HG02973 (cell line): ENCODE measurements around the gene UXT.

Experiments
- ATAC-seq: cut with Tn5 transposase; IDR thresholded peaks from one replicate; pipeline ENCODE4 v1.9.1; 2021; ENCODE audit warnings: moderate library complexity; ENCODE audit not compliant: unreplicated experiment

The UXT gene

DNA sequence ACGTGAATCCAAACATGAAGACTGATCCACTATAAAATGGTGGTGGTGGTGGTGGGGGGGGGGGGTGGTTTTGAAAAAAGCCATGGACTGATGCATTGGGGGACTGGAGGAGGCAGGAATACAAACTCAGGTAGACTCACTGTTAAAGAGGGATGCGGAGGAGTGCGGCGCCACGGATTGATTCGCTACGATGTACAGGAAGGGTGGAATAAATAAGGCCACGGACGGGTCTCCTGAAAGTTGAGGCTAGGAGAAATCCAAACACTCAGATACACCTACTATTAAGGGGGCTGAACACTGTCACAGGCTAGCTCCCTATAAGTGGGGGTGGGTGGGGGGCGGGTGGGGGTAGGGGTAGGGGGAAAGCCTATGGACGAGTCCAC, 9.2 kb downstream of the UXT start:
- no peak for ATAC-seq

DNA sequence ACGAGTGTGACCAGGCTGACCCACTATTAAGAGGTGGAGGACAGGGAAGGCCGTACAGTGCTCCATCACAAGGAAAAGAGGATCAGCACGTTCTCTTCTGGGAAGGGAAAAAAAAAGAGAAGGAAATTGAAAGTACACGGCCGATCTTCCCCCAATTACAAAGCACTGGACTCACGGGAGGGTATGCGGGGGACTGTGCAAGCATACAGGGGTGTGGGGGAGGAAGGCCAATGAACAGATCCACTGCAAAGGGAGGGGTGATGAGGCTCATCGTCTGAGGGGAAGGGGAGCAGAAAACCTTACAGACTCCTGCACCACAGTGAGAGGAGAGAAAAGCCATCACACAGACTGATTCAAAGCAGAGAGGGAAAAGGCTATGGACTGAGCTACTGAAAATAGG, 9.7 kb downstream of the UXT start:
- ATAC-seq, result no peak

DNA sequence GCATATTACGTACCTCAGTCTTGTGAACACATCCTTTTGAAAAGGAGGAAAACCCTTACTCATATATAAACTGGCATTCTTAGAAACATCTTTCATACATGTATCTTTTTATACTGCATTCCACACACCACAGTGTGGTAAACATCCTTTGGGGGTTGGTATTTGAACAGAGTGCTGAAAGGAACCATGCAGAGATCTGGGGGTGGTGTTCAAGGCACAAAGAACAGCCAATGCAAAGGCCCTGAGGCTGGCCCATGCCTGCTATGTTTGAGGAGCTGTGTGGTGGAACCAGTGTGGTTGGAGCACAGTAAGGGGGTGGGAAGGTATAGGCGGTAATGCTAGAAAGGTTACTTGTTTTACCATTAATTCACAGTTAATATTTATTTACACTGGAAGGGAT, 10.6 kb downstream of the UXT start:
- no peak for ATAC-seq

DNA sequence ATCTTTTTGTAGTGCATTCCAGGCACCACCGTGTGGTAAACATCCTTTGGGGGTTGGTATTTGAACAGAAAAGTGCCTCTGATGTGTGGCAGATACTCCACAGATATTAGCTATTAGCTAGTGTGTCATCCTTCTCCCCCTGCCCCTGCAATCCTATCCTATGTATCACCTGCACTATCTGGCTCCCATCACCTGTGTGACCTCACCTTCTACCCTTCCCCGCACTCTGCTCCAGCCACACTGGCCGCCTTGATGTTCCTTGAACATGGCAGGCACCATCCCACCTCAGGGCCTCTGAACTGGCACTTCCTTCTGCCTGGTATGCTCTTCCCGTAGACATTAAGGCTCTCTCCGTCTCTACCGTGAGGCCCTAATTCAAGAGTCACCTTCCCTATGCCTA, 12.3 kb downstream of the UXT start:
- no peak for ATAC-seq

DNA sequence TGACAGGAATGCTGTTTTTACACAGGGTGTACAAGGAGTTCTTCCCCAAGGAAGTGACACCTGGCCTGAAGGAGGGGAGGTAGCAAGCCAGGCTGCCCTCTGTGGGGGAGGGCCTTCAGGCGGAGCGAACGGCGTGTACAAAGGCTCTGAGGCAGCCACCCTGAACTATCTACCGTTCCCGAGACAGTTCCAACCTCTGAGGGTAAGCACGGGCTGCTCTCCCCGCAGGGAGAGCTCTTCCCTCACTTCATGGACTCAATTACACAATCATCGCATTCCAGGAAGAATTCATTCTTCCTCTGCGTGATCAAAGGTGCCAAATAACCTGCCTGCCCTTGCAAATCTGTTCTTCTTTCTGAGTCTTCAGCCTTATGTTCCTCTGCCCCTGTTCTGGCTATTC, 13.4 kb downstream of the UXT start:
- ATAC-seq, result no peak

DNA sequence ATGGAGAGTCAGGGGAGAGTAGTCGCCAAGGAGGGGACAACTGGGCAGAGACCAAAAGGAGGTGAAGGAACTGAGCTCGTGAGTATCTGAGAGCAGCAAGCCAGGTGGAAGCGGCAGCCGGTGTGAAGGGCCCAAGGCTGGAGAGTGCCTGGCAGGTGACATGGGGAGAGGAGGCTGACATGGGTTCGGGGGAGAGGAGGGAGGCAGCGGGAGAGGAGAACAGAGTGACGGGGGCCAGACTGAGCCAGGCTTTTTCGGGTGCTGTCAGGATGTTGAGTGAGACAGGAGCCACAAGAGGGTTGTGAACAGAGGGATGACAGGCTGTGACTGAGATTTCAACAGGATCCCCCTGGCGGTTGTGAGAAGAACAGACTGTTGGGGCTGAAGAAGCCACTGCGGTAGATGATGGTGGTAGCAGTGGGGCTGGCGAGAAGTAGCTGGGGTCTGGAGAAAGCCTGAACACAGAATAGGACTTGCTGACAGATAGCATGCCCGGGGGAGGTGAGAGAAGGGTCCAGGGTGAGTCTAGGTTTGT, 14.4 kb downstream of the UXT start:
- ATAC-seq, result no peak

DNA sequence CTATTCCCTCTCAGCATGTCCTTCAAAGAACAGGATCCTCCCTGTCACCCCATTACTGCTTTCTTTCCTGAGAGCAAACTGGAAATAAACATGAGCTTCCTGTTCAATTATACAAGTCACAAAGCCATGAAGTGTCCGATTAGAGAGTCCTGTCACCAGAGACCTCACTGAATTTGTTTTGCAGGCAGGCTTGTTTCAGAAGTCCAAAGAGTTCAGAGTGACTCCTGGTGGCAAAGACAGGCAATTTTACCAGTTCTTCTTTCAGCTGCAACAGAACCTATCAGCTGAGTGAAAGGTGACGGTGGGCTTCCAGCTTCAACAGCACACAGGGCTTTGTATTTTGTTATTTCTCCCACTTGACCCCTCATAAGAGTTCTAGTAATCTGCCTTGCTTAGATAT, 15.1 kb downstream of the UXT start:
- no peak for ATAC-seq

DNA sequence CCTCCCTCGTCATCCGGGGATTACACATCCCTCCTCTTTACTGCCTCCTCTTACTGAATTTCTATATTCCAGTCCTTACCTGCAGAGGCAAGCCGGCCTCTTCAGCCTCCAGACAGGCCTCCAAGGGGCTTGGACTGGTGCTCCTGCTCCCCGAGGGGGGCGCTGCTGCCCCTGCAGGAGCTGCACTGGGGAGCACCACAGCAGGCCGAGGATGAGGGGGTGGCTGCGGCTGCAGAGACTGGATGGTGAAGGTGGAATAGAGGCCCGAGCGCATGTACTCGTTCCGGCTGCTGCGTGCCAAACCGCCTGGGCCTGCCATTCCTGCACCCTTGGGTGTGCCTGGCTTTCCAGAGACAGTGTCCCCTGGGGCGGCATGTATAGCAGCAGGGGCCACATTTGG, 20.2 kb downstream of the UXT start:
- no peak for ATAC-seq

DNA sequence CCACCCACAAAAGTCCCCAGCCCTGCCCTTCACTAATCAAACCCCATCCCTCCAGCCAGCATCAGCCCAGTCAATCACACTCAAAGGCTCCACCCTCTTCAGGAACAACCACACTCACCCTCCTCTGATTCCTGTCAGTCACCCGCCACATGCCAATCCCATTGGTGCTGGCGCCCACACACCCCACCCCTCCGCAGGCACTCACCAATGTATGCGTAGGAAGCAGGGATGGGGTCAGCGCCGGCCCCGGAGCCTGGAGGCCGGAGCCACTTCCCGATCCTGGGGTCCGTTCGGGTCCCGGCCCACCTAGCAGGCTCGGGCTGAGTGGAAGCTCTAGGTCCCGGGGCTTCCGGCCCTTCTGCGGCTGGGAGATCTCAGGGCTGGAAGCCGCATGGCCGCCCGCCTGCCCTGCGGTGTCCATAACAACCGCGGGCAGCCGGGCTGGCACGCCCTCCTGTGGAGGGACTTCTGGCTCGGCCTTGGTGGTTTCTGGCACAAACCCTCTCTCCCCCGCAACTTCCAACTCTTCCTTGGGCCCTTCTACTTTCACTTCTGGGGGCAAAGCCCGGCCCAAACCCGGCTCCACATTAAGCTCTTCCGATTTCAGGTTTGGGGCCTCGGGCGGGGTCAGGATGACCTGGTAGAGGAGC, 21.3 kb downstream of the UXT start:
- no peak for ATAC-seq

DNA sequence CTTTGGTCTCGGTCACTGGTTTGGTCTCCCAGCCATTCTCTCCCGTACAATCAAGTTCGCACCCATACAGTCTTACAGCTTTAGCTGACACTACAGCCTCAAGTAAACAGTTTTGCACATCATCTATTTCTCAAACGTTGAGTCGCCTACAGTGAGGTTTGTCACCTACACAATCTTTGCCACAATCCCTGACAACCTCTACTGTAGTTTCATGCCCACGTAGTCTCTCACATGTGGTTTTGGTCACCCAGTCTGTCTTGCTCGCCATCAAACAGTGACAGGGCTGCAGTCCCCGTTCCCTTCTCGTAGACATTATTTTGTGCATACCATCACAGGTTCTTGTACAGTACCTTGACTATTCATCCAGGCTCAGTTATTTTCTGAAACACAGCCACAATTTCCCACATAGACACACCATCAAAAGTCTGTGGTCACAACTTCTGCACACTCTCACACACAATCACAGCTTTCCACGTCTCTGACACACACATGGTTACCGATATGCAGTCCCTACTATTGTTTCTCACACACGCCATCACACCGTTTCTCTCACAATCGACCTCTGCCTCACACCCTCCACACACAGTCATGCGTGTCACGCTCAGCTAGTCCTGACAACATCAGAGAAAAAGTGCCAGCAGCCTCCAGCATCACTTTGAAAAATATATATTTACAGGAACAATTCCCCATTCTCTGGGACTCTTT, 24.0 kb downstream of the UXT start:
- no peak for ATAC-seq

DNA sequence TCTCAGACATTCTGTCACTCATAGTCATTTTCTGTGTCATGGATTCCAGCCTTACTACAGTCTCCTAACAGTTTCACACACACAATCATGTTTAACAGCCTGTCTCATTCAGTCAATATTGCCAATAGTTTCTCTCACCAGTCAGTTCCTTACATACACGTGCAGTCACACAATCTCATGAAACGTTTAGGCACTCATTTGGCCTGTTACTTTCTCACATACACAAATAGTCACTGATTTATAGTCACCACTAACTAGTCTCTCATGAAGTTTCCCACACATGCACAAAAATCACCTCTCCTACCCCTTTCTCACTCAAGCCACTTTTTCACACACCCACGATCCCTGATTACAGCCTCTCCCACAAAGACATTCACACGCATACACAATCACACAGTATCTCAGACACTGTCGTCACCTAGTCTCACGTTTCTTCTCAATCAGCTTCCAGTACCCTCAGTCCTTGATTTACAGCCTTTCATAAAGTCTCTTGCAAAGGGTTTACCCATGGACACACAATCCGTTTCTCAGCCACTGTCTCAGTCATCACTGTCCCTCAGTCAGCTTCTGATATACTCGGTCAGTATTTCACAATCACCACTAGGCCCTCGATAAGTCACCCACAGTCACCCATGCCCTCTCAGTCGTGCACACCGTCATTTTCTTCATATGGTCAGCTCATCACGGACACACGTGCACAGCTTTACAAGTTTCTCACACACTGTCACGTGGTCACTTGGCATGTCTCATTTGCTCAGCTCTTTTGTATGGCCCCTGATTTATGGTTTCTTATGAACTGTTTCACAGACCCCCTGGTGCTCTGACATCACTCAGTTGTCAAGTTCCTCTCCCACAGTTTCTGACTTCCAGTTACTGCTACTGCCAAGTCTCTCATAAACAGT, 25.0 kb downstream of the UXT start:
- ATAC-seq, result no peak

DNA sequence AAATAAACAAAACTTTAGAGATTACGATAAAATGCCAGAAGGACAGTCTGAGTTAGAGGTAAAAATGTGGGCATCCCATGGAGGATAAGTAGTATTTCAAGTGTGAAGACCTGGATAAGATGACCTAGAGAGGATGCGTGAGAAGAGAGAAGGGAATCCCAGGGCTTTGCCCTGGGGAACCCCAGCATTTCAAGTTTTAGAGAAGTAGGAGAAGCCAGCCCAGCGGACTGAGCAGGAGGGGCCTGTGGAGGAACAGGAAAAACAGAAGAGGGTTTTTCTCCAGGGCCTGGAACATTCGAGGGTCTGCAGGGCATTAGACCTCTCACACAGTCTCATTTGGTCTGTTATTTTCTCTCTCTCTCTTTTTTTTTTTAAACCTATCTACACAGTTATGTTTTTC, 26.3 kb downstream of the UXT start:
- no peak for ATAC-seq

DNA sequence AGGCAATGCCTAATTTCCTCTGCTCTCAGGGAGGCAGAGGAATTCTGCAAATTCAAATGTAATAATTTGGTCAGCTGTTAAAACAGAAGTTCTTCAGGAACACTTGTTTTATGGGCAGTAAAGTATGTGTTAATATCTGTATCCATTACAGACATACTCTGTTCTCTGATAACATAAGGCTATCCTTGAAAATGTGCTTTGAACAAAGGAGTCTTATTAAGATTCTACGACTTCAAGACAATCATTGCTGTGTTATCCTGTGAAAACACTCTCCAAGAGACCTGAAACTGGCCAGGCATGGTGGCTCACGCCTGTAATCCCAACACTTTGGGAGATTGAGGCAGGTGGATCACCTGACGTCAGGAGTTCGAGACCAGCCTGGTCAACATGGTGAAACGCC, 27.3 kb downstream of the UXT start:
- no peak for ATAC-seq

DNA sequence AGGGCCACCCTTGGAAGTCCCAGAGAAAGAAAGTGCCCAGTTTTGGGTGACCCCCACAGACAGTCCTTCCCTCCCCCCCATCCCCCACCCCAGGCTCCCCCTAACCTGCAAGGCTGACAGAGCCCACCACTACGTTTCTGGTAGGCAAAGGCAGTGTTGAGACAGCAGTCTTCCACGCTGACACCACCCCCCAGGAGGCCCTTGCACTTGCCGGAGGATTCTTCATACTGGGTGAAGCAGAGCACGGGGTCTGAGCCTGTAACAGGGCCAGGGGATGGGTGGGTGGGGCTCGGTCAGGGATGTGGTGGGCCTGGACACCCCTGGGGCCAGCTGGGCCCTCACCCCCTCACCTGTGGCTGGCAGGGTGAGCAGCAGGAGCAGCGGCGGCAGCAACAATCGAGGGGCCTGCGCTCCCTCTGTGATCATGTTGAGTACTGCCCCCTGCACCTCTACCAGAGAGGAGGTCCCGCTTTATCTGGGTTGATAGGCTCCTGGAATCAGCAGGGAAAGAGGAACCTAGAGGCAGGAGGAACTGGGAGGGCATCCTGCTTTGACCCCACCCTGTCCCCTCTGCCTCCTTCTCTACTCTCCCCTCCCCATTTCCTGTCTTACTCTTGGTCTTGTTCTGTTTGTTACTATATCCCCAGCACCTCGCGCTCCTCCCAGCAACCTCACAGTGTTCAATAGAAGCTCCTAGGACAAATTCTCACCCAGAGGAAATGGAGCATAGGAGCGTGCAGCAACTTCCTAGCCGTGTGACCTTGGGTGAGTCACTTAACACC, 29.4 kb downstream of the UXT start, which contains the start of gene CFP:
Gene CFP (minus strand): TSS at position 512 of the 782 bp plus-strand sequence. CDS start 86 bp downstream, at position 426.
- no peak for ATAC-seq

DNA sequence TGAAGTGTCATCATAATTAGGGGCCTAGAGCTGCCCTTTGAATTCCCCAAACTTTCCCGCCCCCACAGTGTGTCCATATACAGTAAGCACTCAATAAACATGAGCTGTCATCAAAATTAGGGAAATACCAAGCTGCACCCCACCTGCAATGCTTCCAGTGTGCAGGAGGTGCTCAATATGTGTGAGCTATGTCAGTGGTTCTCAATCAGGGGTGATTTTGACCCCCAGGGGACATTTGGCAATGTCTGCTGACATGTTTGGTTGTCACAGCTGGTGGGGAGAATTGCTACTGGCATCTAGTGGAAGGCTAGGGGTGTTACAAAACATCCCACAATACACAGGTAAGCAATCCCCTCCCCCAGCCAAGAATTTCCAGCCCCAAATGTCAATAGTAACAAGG, 30.0 kb downstream of the UXT start:
- ATAC-seq, result no peak

DNA sequence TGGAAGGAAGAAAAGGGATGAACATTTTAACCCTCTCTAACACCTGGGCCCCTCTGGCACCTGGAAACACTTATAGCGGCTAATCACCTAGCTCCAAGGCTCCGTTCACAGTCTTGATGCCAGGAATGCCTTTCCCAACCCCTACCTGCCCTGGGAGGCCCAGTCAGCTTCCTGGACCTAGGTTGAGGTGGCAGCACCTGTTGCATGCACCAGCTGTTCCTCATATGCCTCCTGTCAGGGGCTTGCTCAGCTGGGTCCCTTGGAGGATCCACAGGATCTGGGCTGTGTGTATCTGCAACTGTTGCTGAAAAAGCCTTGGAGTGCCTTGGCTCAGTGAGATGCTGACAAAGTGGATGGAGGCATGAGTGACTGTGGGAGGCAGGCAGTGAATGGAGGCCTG, 33.6 kb downstream of the UXT start:
- no peak for ATAC-seq

DNA sequence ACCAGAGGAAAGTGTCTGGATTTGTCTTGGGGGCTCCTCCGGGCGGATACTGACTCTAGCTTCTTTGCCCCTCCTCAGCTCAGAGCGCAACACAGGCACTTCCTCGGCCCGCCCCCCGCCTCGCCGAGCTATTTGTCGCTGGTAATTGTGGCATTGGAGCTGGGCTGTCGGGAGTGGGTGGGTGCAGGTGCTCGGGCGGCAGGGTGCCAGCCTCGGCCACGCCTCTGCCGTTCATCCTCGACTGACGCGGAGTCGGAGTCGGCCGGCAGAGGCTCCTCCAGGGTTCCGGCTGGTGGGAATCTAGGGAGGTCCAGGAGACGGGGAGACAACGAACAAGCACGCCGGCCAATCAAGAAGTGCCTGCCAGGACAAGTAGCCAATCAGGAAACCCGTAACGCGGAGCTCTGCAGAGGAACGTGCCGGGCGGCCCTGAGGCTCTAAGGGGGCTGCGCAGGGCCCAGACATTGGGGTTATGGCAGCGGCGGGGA, 35.4 kb downstream of the UXT start:
- no peak for ATAC-seq

DNA sequence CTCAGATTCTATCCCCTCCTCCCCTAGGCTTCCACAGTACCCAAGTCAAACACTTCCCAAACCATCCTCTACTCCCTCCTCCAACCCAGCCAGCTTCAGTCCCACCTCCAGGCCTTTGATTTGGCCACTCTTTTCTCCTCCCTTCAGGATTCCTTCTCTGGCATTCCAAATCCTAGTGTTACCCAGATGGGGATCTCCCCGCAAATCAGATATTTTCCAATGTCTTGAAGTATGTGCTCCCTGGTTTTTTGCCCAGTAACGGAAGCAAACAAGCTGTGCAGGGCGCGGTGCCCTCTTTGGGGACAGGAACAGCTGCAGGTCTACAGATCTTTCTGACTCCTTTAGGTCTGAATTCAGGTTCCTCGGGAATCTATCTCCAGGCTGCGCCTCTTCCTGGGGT, 37.1 kb downstream of the UXT start:
- ATAC-seq, result no peak

DNA sequence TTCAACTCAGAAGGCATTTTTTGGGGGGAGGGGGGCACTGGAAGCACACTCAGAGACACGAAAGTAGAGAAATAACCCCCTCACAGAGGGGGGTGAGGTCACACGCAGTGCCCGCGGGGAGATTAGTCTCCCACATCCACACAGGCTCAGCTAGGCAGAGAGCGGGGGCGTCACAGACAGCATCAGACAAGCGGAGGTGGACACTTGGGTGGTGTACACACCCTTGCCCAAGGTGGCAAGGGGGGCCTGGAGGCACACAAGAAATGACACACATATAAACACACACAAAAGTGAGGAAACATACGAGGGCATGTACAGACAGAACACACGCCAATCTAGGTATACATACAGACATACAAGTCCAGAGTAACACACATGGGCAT, 38.7 kb downstream of the UXT start:
- ATAC-seq, result no peak

DNA sequence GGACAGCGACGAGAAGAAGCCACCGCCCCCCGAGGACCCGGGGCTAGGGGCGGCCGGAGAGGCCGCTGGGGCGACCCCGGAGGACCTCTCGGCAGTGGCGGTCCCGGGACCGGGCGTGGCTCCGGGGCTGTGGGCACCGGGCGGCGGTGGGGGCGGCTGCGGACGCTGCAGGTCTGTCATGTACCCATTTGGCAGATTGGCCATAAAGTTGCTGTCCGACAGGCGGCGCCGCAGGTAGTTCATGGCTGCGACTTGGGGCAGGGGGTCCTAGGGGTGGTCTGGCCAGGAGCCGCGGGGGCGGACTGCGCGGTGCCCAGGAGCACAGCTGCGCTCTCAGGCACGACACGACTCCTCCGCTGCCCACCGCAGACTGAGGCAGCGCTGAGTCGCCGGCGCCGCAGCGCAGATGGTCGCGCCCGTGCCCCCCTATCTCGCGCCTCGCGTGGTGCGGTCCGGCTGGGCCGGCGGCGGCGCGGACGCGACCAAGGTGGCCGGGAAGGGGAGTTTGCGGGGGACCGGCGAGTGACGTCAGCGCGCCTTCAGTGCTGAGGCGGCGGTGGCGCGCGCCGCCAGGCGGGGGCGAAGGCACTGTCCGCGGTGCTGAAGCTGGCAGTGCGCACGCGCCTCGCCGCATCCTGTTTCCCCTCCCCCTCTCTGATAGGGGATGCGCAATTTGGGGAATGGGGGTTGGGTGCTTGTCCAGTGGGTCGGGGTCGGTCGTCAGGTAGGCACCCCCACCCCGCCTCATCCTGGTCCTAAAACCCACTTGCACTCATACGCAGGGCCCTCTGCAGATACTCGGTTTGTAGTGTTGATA, 39.3 kb downstream of the UXT start, which contains the start of gene SYN1:
Gene SYN1 (minus strand): TSS at position 372 of the 817 bp plus-strand sequence. CDS start 129 bp downstream, at position 243.
- peak; percentile 63 for ATAC-seq
